GM19240 (cell line): ENCODE results near the gene BMPER.

Experiments
- DNase-seq: peaks from one replicate; pipeline ENCODE4 v3.0.0; 2011; ENCODE audit warnings: low spot score; ENCODE audit not compliant: insufficient read length

The BMPER gene

GRCh38 chr7:34022626-34023025 is 117.3 kb downstream of the BMPER start:
- no peak for DNase-seq

GRCh38 chr7:34025600-34025999 is 120.3 kb downstream of the BMPER start:
- no peak for DNase-seq

GRCh38 chr7:34026481-34027190 is 121.3 kb downstream of the BMPER start:
- DNase-seq = no peak

- DNase-seq = no peak
These were observed 125.8 kb downstream of the BMPER start for GRCh38 chr7:34031156-34031555.

- DNase-seq = no peak
These were observed 129.4 kb downstream of the BMPER start for GRCh38 chr7:34034728-34035127.

- no peak for DNase-seq
These were observed 130.9 kb downstream of the BMPER start for GRCh38 chr7:34036051-34036920.

- no peak for DNase-seq
These were observed 131.8 kb downstream of the BMPER start for GRCh38 chr7:34036972-34037792.

GRCh38 chr7:34038816-34039470 is 133.6 kb downstream of the BMPER start:
- no peak for DNase-seq

- DNase-seq = no peak
These were observed 136.4 kb downstream of the BMPER start for GRCh38 chr7:34041707-34042106.

- DNase-seq = no peak
These were observed 137.1 kb downstream of the BMPER start for GRCh38 chr7:34042406-34042805.

GRCh38 chr7:34043461-34044305 is 138.3 kb downstream of the BMPER start:
- no peak for DNase-seq

- DNase-seq = no peak
These were observed 138.9 kb downstream of the BMPER start for GRCh38 chr7:34044306-34044643.

GRCh38 chr7:34044734-34045353 is 139.5 kb downstream of the BMPER start:
- DNase-seq = no peak

- no peak for DNase-seq
These were observed 143.1 kb downstream of the BMPER start for GRCh38 chr7:34048445-34048844.

- DNase-seq = no peak
These were observed 148.7 kb downstream of the BMPER start for GRCh38 chr7:34054075-34054474.

GRCh38 chr7:34057136-34057535 is 151.8 kb downstream of the BMPER start:
- no peak for DNase-seq

- no peak for DNase-seq
These were observed 152.6 kb downstream of the BMPER start for GRCh38 chr7:34057956-34058355.

- no peak for DNase-seq
These were observed 153.4 kb downstream of the BMPER start for GRCh38 chr7:34058801-34059135.

- no peak for DNase-seq
These were observed 153.9 kb downstream of the BMPER start for GRCh38 chr7:34059136-34059828.
